Measurements from ENCODE around the gene ZGLP1.

ZGLP1 gene

DNA sequence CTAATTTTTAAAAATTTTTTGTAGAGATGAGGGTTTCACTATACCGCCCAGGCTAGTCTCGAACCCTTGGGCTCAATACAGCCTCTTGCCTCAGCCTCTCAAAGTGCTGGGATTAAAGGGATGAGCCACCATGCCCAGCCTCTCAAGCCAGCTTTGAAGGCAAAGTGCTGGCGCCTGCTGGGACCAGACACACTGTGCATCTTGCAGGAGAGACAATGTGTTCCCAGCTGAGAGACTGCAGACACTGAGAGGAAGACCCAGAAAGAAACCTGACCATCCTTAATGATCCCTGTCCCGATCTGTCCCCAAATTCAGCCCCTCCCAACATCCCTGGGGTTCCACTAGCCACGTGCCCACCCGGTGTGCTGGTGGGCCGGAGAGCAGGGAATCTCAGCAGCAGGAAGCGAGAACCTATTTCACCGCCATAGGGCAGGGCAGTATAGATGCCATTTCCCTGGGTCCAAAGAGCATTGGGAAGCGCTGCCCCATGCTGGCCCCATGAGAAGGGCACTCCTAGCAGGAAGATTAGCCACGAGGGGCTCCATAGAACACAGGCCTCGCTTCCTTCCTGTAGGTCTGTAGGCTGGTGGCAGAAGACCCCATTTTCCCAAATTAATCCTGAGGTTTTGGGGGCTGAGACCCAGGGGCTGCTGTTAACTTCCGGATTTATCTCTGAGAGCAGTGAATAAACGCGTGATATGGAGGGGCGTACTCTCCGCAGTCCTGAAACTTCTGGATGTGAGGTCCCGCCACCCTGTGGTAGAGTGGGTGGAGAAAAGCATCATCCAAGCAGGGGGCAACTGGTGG, 22.7 kb upstream of the ZGLP1 start:
- peak overlapping the region; percentile 82 for H3K9ac ChIP-seq (ENCODE audit: low read length)
- peak overlapping the region; percentile 84 for H3K4me2 ChIP-seq (ENCODE audit: low read length)
- no peaks in the 10 kb centered on the region for H4K20me1 ChIP-seq (ENCODE audit: insufficient read depth, low read length)
- H3K79me2 ChIP-seq (ENCODE audit: insufficient read depth, low read length) = peaks cover 14% of the 10 kb centered on the region
- peak overlapping the region; percentile 77 for H3K27ac ChIP-seq (ENCODE audit: low read depth, low read length, poor library complexity, severe bottlenecking)
- TF ChIP-seq CTCF (IDR thresholded peaks at IDR 0.05; ENCODE audit: low read length) (no peak), EZH2 (IDR thresholded peaks at IDR 0.05; ENCODE audit: borderline replicate concordance, low read length) (no peak)
- no peaks in the 10 kb centered on the region for H3K9me3 ChIP-seq (ENCODE audit: low read length)
- H3K27me3 ChIP-seq (ENCODE audit: insufficient read depth, low read length) = no peaks in the 10 kb centered on the region
- H2AFZ ChIP-seq (ENCODE audit: low read length) = no peak overlapping the region
- no peaks in the 10 kb centered on the region for H3K9me2 ChIP-seq (ENCODE audit: low read depth, low read length)
- H3K4me3 ChIP-seq (ENCODE audit: low read depth, low read length, poor library complexity, severe bottlenecking) = peak overlapping the region; percentile 72
- H3K36me3 ChIP-seq (ENCODE audit: insufficient read depth, low read length) = peaks cover 46% of the 10 kb centered on the region
- no peaks in the 10 kb centered on the region for H3F3A ChIP-seq (ENCODE audit: insufficient read depth, low read length)
- peaks cover 29% of the 10 kb centered on the region for H3K4me1 ChIP-seq (ENCODE audit: insufficient read depth, low read length, severe bottlenecking)

GRCh38 chr19:10329555-10329954, 19.9 kb upstream of the ZGLP1 start:
- H3K27ac ChIP-seq (ENCODE audit: low read depth, low read length, poor library complexity, severe bottlenecking) = no peak overlapping the region
- peaks cover 73% of the 10 kb centered on the region for H3K36me3 ChIP-seq (ENCODE audit: insufficient read depth, low read length)
- TF ChIP-seq CTCF (IDR thresholded peaks at IDR 0.05; ENCODE audit: low read length) = no peak
- no peak for TF ChIP-seq EZH2 (IDR thresholded peaks at IDR 0.05; ENCODE audit: borderline replicate concordance, low read length)
- H3K9me3 ChIP-seq (ENCODE audit: low read length) = no peaks in the 10 kb centered on the region
- H3K4me2 ChIP-seq (ENCODE audit: low read length) = no peak overlapping the region
- no peaks in the 10 kb centered on the region; the same call in 1 of the 2 replicates for H3F3A ChIP-seq (ENCODE audit: insufficient read depth, low read length)
- H3K79me2 ChIP-seq (ENCODE audit: insufficient read depth, low read length) = peaks cover 14% of the 10 kb centered on the region
- H3K4me3 ChIP-seq (ENCODE audit: low read depth, low read length, poor library complexity, severe bottlenecking) = no peak overlapping the region
- no peak overlapping the region for H2AFZ ChIP-seq (ENCODE audit: low read length)
- peaks cover 34% of the 10 kb centered on the region for H3K4me1 ChIP-seq (ENCODE audit: insufficient read depth, low read length, severe bottlenecking)
- no peaks in the 10 kb centered on the region for H3K9me2 ChIP-seq (ENCODE audit: low read depth, low read length)
- no peaks in the 10 kb centered on the region for H4K20me1 ChIP-seq (ENCODE audit: insufficient read depth, low read length)
- H3K27me3 ChIP-seq (ENCODE audit: insufficient read depth, low read length) = no peaks in the 10 kb centered on the region
- no peak overlapping the region for H3K9ac ChIP-seq (ENCODE audit: low read length)

- no peaks in the 10 kb centered on the region for H3K27me3 ChIP-seq (ENCODE audit: insufficient read depth, low read length)
- H3K9me2 ChIP-seq (ENCODE audit: low read depth, low read length) = no peaks in the 10 kb centered on the region
- no peak overlapping the region for H3K9ac ChIP-seq (ENCODE audit: low read length)
- peaks cover 14% of the 10 kb centered on the region for H3K79me2 ChIP-seq (ENCODE audit: insufficient read depth, low read length)
- no peak overlapping the region for H3K27ac ChIP-seq (ENCODE audit: low read depth, low read length, poor library complexity, severe bottlenecking)
- H3K36me3 ChIP-seq (ENCODE audit: insufficient read depth, low read length) = peaks cover 79% of the 10 kb centered on the region
- H3K9me3 ChIP-seq (ENCODE audit: low read length) = no peaks in the 10 kb centered on the region
- no peak for TF ChIP-seq EZH2 (IDR thresholded peaks at IDR 0.05; ENCODE audit: borderline replicate concordance, low read length)
- no peak for TF ChIP-seq CTCF (IDR thresholded peaks at IDR 0.05; ENCODE audit: low read length)
- H2AFZ ChIP-seq (ENCODE audit: low read length) = no peak overlapping the region
- H3K4me3 ChIP-seq (ENCODE audit: low read depth, low read length, poor library complexity, severe bottlenecking) = no peak overlapping the region
- no peak overlapping the region for H3K4me2 ChIP-seq (ENCODE audit: low read length)
- no peaks in the 10 kb centered on the region for H4K20me1 ChIP-seq (ENCODE audit: insufficient read depth, low read length)
- peaks cover 27% of the 10 kb centered on the region for H3K4me1 ChIP-seq (ENCODE audit: insufficient read depth, low read length, severe bottlenecking)
- H3F3A ChIP-seq (ENCODE audit: insufficient read depth, low read length) = no peaks in the 10 kb centered on the region; the same call in 1 of the 2 replicates
Measured at GRCh38 chr19:10328558-10329429, 19.2 kb upstream of the ZGLP1 start.

Measured in OCI-LY1 (cell line).